ENCODE results near the gene SCARF2.
"Not testable (repeated sequence)": the region's sequence is repeated elsewhere in the genome, so short reads cannot be mapped to it uniquely, and the experiment has no call there.

Gene SCARF2

GRCh38 chr22:20399866-20400605 is 37.6 kb downstream of the SCARF2 start:
- Histone ChIP-seq H3K9me3 (ENCODE audit: control insufficient read depth, insufficient read depth, low read length) (no peaks in the 10 kb centered on the region), H3K4me3 (ENCODE audit: low read depth, low read length) (no peak overlapping the region), H3K36me3 (ENCODE audit: control insufficient read depth, insufficient read depth, low read length) (peaks cover 9% of the 10 kb centered on the region), H3K27me3 (ENCODE audit: control insufficient read depth, insufficient read depth, low read length) (no peaks in the 10 kb centered on the region), H3K4me1 (ENCODE audit: control insufficient read depth, insufficient read depth, low read length) (peaks cover 2% of the 10 kb centered on the region), H3K9ac (ENCODE audit: low read depth, low read length) (no peak overlapping the region)

- H3K9ac ChIP-seq (ENCODE audit: low read depth, low read length) = no peak overlapping the region
- peaks cover 3% of the 10 kb centered on the region for H3K4me1 ChIP-seq (ENCODE audit: control insufficient read depth, insufficient read depth, low read length)
- H3K4me3 ChIP-seq (ENCODE audit: low read depth, low read length) = no peak overlapping the region
- no peaks in the 10 kb centered on the region for H3K27me3 ChIP-seq (ENCODE audit: control insufficient read depth, insufficient read depth, low read length)
- H3K9me3 ChIP-seq (ENCODE audit: control insufficient read depth, insufficient read depth, low read length) = no peaks in the 10 kb centered on the region
- peaks cover 9% of the 10 kb centered on the region for H3K36me3 ChIP-seq (ENCODE audit: control insufficient read depth, insufficient read depth, low read length)
Observed at GRCh38 chr22:20398420-20398819, 39.2 kb downstream of the SCARF2 start.

GRCh38 chr22:20397498-20397897 is 40.1 kb downstream of the SCARF2 start:
- peaks cover 3% of the 10 kb centered on the region for H3K4me1 ChIP-seq (ENCODE audit: control insufficient read depth, insufficient read depth, low read length)
- no peak overlapping the region for H3K4me3 ChIP-seq (ENCODE audit: low read depth, low read length)
- peaks cover 9% of the 10 kb centered on the region for H3K36me3 ChIP-seq (ENCODE audit: control insufficient read depth, insufficient read depth, low read length)
- peaks cover 4% of the 10 kb centered on the region for H3K27me3 ChIP-seq (ENCODE audit: control insufficient read depth, insufficient read depth, low read length)
- no peaks in the 10 kb centered on the region for H3K9me3 ChIP-seq (ENCODE audit: control insufficient read depth, insufficient read depth, low read length)
- no peak overlapping the region for H3K9ac ChIP-seq (ENCODE audit: low read depth, low read length)

- H3K27me3 ChIP-seq (ENCODE audit: control insufficient read depth, insufficient read depth, low read length) = peaks cover 4% of the 10 kb centered on the region
- H3K36me3 ChIP-seq (ENCODE audit: control insufficient read depth, insufficient read depth, low read length) = peaks cover 6% of the 10 kb centered on the region
- H3K4me3 ChIP-seq (ENCODE audit: low read depth, low read length) = no peak overlapping the region
- H3K9ac ChIP-seq (ENCODE audit: low read depth, low read length) = no peak overlapping the region
- peaks cover 3% of the 10 kb centered on the region for H3K4me1 ChIP-seq (ENCODE audit: control insufficient read depth, insufficient read depth, low read length)
- no peaks in the 10 kb centered on the region for H3K9me3 ChIP-seq (ENCODE audit: control insufficient read depth, insufficient read depth, low read length)
Observed at GRCh38 chr22:20396639-20397038, 41.0 kb downstream of the SCARF2 start.

GRCh38 chr22:20395907-20396287 is 41.7 kb downstream of the SCARF2 start:
- no peak overlapping the region for H3K9ac ChIP-seq (ENCODE audit: low read depth, low read length)
- H3K4me1 ChIP-seq (ENCODE audit: control insufficient read depth, insufficient read depth, low read length) = peaks cover 3% of the 10 kb centered on the region
- H3K4me3 ChIP-seq (ENCODE audit: low read depth, low read length) = no peak overlapping the region
- peaks cover 4% of the 10 kb centered on the region for H3K27me3 ChIP-seq (ENCODE audit: control insufficient read depth, insufficient read depth, low read length)
- H3K36me3 ChIP-seq (ENCODE audit: control insufficient read depth, insufficient read depth, low read length) = peaks cover 3% of the 10 kb centered on the region
- H3K9me3 ChIP-seq (ENCODE audit: control insufficient read depth, insufficient read depth, low read length) = no peaks in the 10 kb centered on the region

- peaks cover 4% of the 10 kb centered on the region for H3K27me3 ChIP-seq (ENCODE audit: control insufficient read depth, insufficient read depth, low read length)
- H3K4me3 ChIP-seq (ENCODE audit: low read depth, low read length) = peak overlapping the region; percentile 89
- H3K9ac ChIP-seq (ENCODE audit: low read depth, low read length) = no peak overlapping the region
- H3K36me3 ChIP-seq (ENCODE audit: control insufficient read depth, insufficient read depth, low read length) = no peaks in the 10 kb centered on the region
- H3K4me1 ChIP-seq (ENCODE audit: control insufficient read depth, insufficient read depth, low read length) = peaks cover 3% of the 10 kb centered on the region
- H3K9me3 ChIP-seq (ENCODE audit: control insufficient read depth, insufficient read depth, low read length) = no peaks in the 10 kb centered on the region
Observed at GRCh38 chr22:20395181-20395906, 42.3 kb downstream of the SCARF2 start.

GRCh38 chr22:20393705-20394476 is 43.7 kb downstream of the SCARF2 start, which contains the start of gene ZNF74:
ZNF74 (plus strand) TSS chr22:20394151; CDS start chr22:20394629, 478 bp downstream.
- H3K9ac ChIP-seq (ENCODE audit: low read depth, low read length) = peak within 1 kb of the TSS; percentile 81
- H3K36me3 ChIP-seq (ENCODE audit: control insufficient read depth, insufficient read depth, low read length) = no peaks in the 10 kb centered on the region
- peaks cover 3% of the 10 kb centered on the region for H3K4me1 ChIP-seq (ENCODE audit: control insufficient read depth, insufficient read depth, low read length)
- H3K4me3 ChIP-seq (ENCODE audit: low read depth, low read length) = peak within 1 kb of the TSS; percentile 89
- H3K27me3 ChIP-seq (ENCODE audit: control insufficient read depth, insufficient read depth, low read length) = peaks cover 4% of the 10 kb centered on the region
- H3K9me3 ChIP-seq (ENCODE audit: control insufficient read depth, insufficient read depth, low read length) = no peaks in the 10 kb centered on the region

- Histone ChIP-seq H3K4me1 (ENCODE audit: control insufficient read depth, insufficient read depth, low read length) (peaks cover 3% of the 10 kb centered on the region), H3K27me3 (ENCODE audit: control insufficient read depth, insufficient read depth, low read length) (peaks cover 4% of the 10 kb centered on the region), H3K4me3 (ENCODE audit: low read depth, low read length) (peak overlapping the region; percentile 89), H3K9ac (ENCODE audit: low read depth, low read length) (no peak overlapping the region), H3K36me3 (ENCODE audit: control insufficient read depth, insufficient read depth, low read length) (no peaks in the 10 kb centered on the region), H3K9me3 (ENCODE audit: control insufficient read depth, insufficient read depth, low read length) (no peaks in the 10 kb centered on the region)
Observed at GRCh38 chr22:20392983-20393704, 44.5 kb downstream of the SCARF2 start.

- not testable (repeated sequence) for H3K9me3 ChIP-seq (ENCODE audit: control insufficient read depth, insufficient read depth, low read length); H3K4me1 ChIP-seq (ENCODE audit: control insufficient read depth, insufficient read depth, low read length)
Observed at GRCh38 chr22:20392365-20392881, 45.2 kb downstream of the SCARF2 start.

GRCh38 chr22:20391222-20391621 is 46.4 kb downstream of the SCARF2 start:
- Histone ChIP-seq H3K27me3 (ENCODE audit: control insufficient read depth, insufficient read depth, low read length) (peaks cover 4% of the 10 kb centered on the region), H3K36me3 (ENCODE audit: control insufficient read depth, insufficient read depth, low read length) (no peaks in the 10 kb centered on the region), H3K9me3 (ENCODE audit: control insufficient read depth, insufficient read depth, low read length) (no peaks in the 10 kb centered on the region), H3K4me1 (ENCODE audit: control insufficient read depth, insufficient read depth, low read length) (peaks cover 3% of the 10 kb centered on the region), H3K4me3 (ENCODE audit: low read depth, low read length) (no peak overlapping the region), H3K9ac (ENCODE audit: low read depth, low read length) (no peak overlapping the region)

More at GRCh38 chr22:20392365-20392881, 45.2 kb downstream of the SCARF2 start:
- not testable (repeated sequence) for H3K27me3 ChIP-seq (ENCODE audit: control insufficient read depth, insufficient read depth, low read length); H3K9ac ChIP-seq (ENCODE audit: low read depth, low read length); H3K36me3 ChIP-seq (ENCODE audit: control insufficient read depth, insufficient read depth, low read length); H3K4me3 ChIP-seq (ENCODE audit: low read depth, low read length)

- Histone ChIP-seq H3K36me3 (ENCODE audit: control insufficient read depth, insufficient read depth, low read length) (no peaks in the 10 kb centered on the region), H3K4me3 (ENCODE audit: low read depth, low read length) (no peak overlapping the region), H3K9ac (ENCODE audit: low read depth, low read length) (no peak overlapping the region), H3K27me3 (ENCODE audit: control insufficient read depth, insufficient read depth, low read length) (peaks cover 4% of the 10 kb centered on the region), H3K4me1 (ENCODE audit: control insufficient read depth, insufficient read depth, low read length) (peaks cover 3% of the 10 kb centered on the region), H3K9me3 (ENCODE audit: control insufficient read depth, insufficient read depth, low read length) (no peaks in the 10 kb centered on the region)
Observed at GRCh38 chr22:20390394-20390907, 47.2 kb downstream of the SCARF2 start.
